Panc1 (cell line): ENCODE measurements around the gene GNAT1.

Experiments
- CTCF ChIP-seq: fragments of 450-650 bp; IDR thresholded peaks from 2 replicates; pipeline ENCODE4 v1.5.1; 2017; ENCODE audit warnings: mild to moderate bottlenecking
- SIN3A ChIP-seq: IDR thresholded peaks from 2 replicates; pipeline ENCODE4 v1.6.1; 2012; ENCODE audit warnings: low read depth, mild to moderate bottlenecking, low read length, moderate library complexity, borderline replicate concordance; ENCODE audit not compliant: insufficient read depth

- TF ChIP-seq CTCF (no peak), SIN3A (no peak)
Measured at GRCh38 chr3:50219285-50219684, 27.9 kb downstream of the GNAT1 start.
